Germinal center (tissue), 1 donor: ENCODE results near the gene STX5.
"Not testable (repeated sequence)": the region's sequence is repeated elsewhere in the genome, so short reads cannot be mapped to it uniquely, and the experiment has no call there.

Experiments used
- DNase-seq: peaks from one replicate; pipeline ENCODE4 v3.0.0; 2012; ENCODE audit warnings: mixed read lengths, low spot score

STX5 gene

DNA sequence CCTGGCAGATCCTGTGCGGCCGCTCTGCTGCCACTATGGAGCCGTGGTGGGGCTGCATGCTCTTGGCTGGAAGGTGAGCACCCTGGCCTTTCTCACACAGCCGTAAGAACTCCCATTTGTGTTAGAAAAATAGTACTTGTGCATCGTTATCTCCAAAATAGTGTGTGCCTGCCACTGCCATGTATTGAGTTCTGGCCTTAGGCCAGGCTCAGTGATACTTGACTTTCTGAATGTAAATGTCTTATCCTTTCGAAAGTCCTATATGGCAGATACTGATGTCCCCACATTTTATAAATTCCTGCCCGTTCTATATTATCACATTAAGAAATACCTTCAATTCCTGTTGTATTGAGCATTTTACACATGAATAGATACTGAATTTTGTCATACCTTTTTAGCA lies 49.1 kb downstream of the STX5 start:
- DNase-seq: no peak

DNA sequence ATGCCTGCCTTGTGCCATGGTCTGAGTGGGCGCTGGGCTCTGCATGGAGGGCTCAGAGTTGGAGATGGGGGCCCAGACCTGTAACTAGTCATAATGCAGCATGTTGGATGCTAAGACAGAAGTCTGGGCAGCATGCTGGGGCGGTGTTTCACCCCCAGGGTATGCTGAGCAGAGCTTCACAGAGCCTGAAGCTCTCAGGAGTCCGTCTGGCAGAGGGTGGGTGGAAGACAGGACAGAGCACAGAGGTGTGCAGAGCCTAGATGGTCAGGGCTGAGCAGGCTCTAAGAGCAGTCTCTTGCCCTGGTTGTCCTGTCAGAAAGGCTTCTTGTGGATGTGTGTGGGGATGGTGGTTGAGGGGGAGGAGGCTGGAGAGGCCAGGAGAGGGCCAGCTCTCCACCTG lies 53.4 kb downstream of the STX5 start:
- DNase-seq: no peak

DNA sequence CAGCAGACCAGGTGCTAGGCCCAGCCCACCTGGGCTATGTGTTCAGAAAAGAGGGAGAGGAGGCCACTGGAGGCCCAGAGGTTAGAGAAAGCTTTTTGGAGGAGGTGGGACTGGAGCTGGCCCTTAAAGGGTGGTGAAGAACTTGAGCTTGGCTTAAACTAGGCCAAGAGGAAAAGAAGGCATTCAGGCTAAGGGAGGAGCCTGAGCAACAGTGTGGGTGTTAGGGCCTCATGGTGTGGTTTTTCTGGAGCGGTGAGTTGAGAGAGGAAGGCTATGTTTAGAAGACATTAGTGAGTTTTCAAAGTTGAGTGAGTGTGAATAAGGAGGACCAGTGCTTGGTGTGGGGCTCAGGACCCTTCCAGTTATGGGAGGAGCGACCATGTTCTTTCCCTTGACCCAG lies 54.5 kb downstream of the STX5 start:
- DNase-seq: no peak

DNA sequence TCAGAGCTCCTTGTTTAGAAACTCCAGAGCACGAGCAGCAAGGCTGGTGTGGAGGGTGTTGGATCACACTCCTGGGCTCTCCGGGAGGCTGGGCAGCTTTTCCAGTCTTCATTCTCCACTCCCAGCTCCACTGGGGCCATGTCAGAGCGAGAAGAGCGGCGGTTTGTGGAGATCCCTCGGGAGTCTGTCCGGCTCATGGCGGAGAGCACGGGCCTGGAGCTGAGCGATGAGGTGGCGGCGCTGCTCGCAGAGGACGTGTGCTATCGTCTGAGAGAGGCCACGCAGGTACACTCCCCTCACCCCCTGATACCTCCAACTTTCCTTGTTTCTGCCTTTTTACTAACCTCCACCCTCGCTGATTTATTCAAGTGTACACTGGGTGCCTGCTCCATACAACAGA lies 56.2 kb downstream of the STX5 start:
- DNase-seq: no peak

DNA sequence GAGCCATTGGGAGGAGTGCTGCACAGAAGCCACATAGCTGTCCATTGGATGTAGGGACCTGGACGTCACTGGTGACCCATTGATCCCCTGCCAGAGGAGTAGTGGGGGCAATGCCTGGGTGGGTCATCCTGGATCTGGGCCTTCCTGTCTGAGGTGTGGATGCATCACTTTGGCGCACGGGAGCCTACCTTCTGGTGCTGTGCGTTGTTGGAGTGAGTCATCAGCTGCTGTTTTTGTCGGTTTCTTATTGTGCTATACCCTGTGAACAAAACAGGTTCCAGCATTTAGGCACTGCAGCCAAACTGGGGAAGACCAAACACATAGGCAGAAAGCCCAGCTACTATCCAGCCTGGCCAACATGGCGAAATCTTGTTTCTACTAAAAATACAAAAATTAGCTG lies 57.4 kb downstream of the STX5 start:
- no peak for DNase-seq

DNA sequence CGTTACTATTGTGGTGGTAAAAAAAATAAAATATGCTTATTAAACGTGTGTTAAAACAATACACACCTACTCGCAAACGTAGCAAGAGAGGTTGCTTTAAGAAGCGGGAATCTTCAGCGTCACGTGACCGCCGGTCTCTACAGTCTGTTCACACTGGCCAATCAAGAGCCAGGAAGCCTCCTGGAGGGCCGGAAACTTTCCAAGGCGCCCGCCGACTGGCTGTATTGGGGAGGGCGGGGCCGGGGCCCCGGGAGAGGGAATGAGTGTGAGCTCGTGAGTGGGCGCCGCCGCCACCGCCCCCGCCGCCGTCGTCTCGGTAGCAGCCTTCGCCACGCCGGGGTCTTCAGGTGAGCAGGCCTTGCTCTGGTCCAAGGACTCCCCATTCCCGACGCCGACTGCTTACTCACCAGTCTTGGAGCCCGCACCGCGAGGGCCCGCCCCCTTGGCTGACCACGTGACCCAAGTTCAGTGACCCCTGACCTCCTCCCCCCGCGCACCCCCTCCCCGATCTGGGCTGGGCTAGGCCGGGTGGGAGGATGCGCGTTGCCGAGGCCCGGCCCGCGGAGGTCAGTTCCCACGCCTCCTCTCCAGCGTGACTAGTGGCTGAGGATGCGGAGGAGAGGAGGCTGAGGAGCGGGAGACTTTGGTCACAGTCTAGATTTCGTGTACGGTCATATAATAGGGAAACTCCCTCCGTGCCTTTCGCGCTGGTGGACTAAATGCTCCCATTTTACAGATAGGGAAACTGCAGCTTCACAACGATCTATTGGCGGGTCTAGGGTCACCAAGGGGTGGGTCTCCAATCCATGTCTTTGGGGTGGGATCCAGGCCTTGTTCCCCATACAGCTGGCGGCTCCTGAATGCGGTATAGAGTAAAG lies 60.5 kb downstream of the STX5 start, which contains the start of gene TAF6L:
Gene TAF6L (plus strand): TSS at position 253 of the 878 bp plus-strand sequence. CDS start 4,388 bp downstream, outside the sequence.
- peak; percentile 93 for DNase-seq

DNA sequence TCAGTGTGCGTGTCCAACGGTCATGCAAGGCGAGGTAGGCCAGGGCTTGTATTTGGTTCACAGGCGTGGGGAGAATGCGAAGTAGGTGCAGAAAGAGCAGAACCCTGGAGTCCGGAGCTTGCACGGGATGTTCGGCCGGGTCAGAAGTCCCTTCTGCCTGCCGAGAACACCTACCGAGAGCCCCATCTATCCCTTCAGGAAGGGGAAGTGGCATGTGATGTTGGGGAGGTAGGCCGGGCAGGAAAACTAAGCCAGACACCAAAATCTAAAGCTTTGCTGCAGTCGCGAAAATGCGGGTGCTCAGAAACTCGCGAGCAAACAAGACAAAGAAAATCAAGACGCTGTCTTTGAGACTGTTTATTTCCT lies 61.1 kb downstream of the STX5 start:
- DNase-seq: peak; percentile 25

DNA sequence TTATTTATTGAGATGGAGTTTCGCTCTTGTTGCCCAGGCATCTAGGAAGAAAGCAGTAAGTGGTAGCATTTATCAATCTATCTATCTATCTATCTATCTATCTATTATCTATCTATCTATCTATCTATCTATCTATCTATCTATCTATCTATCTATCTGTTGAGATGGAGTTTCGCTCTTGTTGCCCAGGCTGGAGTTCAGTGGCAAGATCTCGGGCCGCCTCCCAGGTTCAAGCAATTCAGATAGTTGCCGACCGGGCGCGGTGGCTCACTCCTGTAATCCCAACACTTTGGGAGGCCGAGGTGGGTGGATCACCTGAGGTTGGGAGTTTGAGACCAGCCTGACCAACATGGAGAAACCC lies 71.0 kb downstream of the STX5 start:
- not testable (repeated sequence) for DNase-seq

DNA sequence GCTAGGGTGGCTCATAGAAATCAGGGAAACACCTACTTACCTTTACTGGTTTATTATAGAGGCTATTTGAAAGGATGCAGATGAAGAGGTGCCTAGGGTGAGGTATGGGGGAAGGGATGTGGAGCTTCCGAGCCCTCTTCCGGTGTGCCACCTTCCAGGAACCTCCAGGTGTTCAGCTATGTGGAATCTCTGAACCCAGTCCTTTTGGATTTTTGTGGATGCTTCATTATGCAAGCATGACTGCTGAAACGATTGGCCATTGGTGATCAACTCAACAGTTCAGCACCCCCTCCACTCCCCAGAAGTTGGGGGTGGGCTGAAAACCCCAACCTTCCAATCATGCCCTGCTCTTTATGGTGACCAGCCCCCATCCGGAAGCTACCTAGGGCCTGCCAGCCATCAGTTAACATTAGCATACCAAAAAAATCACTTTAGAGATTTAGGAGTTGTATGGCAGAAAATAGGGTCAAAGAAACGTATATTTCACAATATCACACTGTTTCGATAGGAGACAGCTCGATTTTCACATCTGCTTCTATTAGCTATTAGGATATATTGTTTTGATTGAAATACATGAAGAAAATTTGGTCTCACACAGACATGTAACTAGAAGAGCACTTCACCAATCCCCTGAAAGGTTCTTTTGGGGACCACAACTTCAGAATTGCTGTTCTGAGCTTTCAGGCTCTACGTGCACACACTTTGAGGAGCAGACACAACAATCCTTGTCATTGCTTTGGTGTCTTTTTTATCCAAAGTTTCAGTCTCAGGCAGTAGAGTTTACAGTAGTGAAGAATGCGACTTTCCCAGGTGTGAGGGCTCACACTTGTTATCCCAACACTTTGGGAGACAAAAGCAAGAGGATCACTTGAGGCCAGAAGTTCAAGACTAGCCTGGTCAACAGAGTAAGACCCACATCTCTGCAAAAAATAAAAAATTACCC lies 73.7 kb downstream of the STX5 start:
- no peak for DNase-seq
